ENCODE measurements around the gene FBXO17.

DNA sequence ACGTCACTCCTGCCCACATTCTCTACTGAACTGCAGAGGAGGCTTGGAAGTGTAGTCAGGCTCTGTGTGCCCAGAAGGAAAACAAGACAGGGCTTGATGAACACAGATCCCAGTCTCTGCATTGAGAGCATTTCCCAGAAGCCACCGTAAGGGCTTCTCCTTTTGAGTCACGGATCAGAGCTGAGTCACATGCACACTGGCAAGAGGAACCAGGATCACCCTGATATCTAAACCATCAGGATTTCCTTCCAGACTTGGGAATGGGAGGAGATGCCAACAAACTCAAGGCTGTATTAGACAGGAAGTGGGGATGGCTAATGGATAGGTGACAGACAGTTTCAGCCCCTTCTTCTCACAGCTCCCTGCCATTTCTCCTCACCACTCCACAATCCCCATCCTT is 17.7 kb upstream of the FBXO17 start:
- TF ChIP-seq EZH2phosphoT487 (IDR thresholded peaks at IDR 0.05; ENCODE audit: borderline replicate concordance) (no peak), CTCF (conservative IDR thresholded peaks at IDR 0.05; ENCODE audit: low read length) (no peak)
